Measurements from ENCODE around the gene ERRFI1.

GRCh38 chr1:8032366-8032910 is 6.3 kb upstream of the ERRFI1 start:
- TF ChIP-seq CTCF (IDR thresholded peaks at IDR 0.05) (no peak), POLR2A (IDR thresholded peaks at IDR 0.05; ENCODE audit: low read depth) (no peak)

Measured in esophagus muscularis mucosa (tissue), 3 donors.